ENCODE measurements around the gene C19orf25. TPM values are rescaled to one million over a fixed set of nuclear protein-coding genes. Genes with fewer than 3 reads are reported as not detected.

The C19orf25 gene
- total and polyA plus RNA-seq, 2 of the 13 experiments (the other 11 are each of a cell fraction or from before 2014, with no cell fraction given): 14.2 to 32.4 TPM

GRCh38 chr19:1481224-1481892, 2.3 kb upstream of the C19orf25 start (continued):
- TF ChIP-seq ARNT (IDR thresholded peaks at IDR 0.05): no peak
- 0 out of 2 replicates have a peak, but pooled peaks have one; percentile 15 for TF ChIP-seq PHF21A (CRISPR knock-in tag; IDR thresholded peaks at IDR 0.05)
- TF ChIP-seq, protein P1, sequence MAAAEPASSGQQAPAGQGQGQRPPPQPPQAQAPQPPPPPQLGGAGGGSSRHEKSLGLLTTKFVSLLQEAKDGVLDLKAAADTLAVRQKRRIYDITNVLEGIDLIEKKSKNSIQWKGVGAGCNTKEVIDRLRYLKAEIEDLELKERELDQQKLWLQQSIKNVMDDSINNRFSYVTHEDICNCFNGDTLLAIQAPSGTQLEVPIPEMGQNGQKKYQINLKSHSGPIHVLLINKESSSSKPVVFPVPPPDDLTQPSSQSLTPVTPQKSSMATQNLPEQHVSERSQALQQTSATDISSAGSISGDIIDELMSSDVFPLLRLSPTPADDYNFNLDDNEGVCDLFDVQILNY (CRISPR knock-in tag; conservative IDR thresholded peaks at IDR 0.05): no peak
- TF ChIP-seq DZIP1 (CRISPR knock-in tag; IDR thresholded peaks at IDR 0.05): no peak
- no peak for TF ChIP-seq RARA (CRISPR knock-in tag; IDR thresholded peaks at IDR 0.05)
- peak; percentile 19 for TF ChIP-seq AGO2 (optimal IDR thresholded peaks at IDR 0.05; ENCODE audit: low read depth, low read length)
- TF ChIP-seq ZFP37 (CRISPR knock-in tag; IDR thresholded peaks at IDR 0.05; ENCODE audit: borderline replicate concordance): no peak
- no peak for TF ChIP-seq GLI4 (CRISPR knock-in tag; IDR thresholded peaks at IDR 0.05; ENCODE audit: borderline replicate concordance)
- TF ChIP-seq, protein P2, sequence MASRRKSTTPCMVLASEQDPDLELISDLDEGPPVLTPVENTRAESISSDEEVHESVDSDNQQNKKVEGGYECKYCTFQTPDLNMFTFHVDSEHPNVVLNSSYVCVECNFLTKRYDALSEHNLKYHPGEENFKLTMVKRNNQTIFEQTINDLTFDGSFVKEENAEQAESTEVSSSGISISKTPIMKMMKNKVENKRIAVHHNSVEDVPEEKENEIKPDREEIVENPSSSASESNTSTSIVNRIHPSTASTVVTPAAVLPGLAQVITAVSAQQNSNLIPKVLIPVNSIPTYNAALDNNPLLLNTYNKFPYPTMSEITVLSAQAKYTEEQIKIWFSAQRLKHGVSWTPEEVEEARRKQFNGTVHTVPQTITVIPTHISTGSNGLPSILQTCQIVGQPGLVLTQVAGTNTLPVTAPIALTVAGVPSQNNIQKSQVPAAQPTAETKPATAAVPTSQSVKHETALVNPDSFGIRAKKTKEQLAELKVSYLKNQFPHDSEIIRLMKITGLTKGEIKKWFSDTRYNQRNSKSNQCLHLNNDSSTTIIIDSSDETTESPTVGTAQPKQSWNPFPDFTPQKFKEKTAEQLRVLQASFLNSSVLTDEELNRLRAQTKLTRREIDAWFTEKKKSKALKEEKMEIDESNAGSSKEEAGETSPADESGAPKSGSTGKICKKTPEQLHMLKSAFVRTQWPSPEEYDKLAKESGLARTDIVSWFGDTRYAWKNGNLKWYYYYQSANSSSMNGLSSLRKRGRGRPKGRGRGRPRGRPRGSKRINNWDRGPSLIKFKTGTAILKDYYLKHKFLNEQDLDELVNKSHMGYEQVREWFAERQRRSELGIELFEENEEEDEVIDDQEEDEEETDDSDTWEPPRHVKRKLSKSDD (CRISPR knock-in tag; IDR thresholded peaks at IDR 0.05; ENCODE audit: low read depth): no peak
- no peak for TF ChIP-seq ZNF646 (CRISPR knock-in tag; IDR thresholded peaks at IDR 0.05)
- TF ChIP-seq THAP9 (CRISPR knock-in tag; IDR thresholded peaks at IDR 0.05; ENCODE audit: borderline replicate concordance): no peak
- TF ChIP-seq KDM5A (IDR thresholded peaks at IDR 0.05; ENCODE audit: borderline replicate concordance, low read length): no peak
